Neural cell (in vitro differentiated cells): ENCODE results near the gene ENG. TPM values are rescaled to one million over a fixed set of nuclear protein-coding genes. Genes with fewer than 3 reads are reported as not detected.
A peak's percentile ranks its signal among the peaks of the same experiment; 100 is the strongest.

Source experiments
- H2AFZ ChIP-seq: fragments of 200-600, 300-800 bp; sonication (generic), shearing (Covaris generic); 2 replicates; pipeline ENCODE4 v1.6.0; 2014; ENCODE audit warnings: low read depth, mild to moderate bottlenecking, antibody characterized with exemption, low read length, moderate library complexity
- H3F3A ChIP-seq: fragments of 200-600 bp; shearing (Covaris generic); 2 replicates; pipeline ENCODE4 v1.6.1; 2016; ENCODE audit warnings: mild to moderate bottlenecking, moderate library complexity, mixed read lengths, antibody characterized with exemption, low read length; ENCODE audit not compliant: insufficient read depth, poor library complexity, severe bottlenecking
- H3K27ac ChIP-seq: fragments of 200-600, 300-800 bp; sonication (generic), shearing (Covaris generic); 2 replicates; pipeline ENCODE4 v1.5.1; 2014; ENCODE audit warnings: mild to moderate bottlenecking, low read length, moderate library complexity
- H3K27me3 ChIP-seq: fragments of 300-800, 200-600 bp; sonication (generic), shearing (Covaris generic); 2 replicates; pipeline ENCODE4 v1.6.0; 2014; ENCODE audit warnings: mild to moderate bottlenecking, low read depth, low read length, moderate library complexity; ENCODE audit not compliant: insufficient read depth
- H3K36me3 ChIP-seq: fragments of 300-800, 200-600 bp; sonication (generic), shearing (Covaris generic); 2 replicates; pipeline ENCODE4 v1.5.1; 2014; ENCODE audit warnings: mild to moderate bottlenecking, antibody characterized with exemption, low read length, moderate library complexity; ENCODE audit not compliant: insufficient read depth
- H3K4me2 ChIP-seq: fragments of 300-800, 200-600 bp; sonication (generic), shearing (Covaris generic); 2 replicates; pipeline ENCODE4 v1.6.0; 2014; ENCODE audit warnings: mild to moderate bottlenecking, low read length
- H3K4me3 ChIP-seq: fragments of 300-800, 200-600 bp; sonication (generic), shearing (Covaris generic); 2 replicates; pipeline ENCODE4 v1.5.1; 2014; ENCODE audit warnings: mild to moderate bottlenecking, low read length, moderate library complexity
- H3K79me2 ChIP-seq: fragments of 200-600 bp; shearing (Covaris generic); replicated peaks from 2 replicates; pipeline ENCODE4 v1.6.0; 2014; ENCODE audit warnings: mild to moderate bottlenecking, low read length, moderate library complexity; ENCODE audit not compliant: insufficient read depth
- H3K9ac ChIP-seq: fragments of 300-800, 200-600 bp; sonication (generic), shearing (Covaris generic); 2 replicates; pipeline ENCODE4 v1.6.1; 2016; ENCODE audit warnings: mild to moderate bottlenecking, low read length, mixed read lengths
- H3K9me2 ChIP-seq: fragments of 200-600 bp; shearing (Covaris generic); 2 replicates; pipeline ENCODE4 v1.6.1; 2016; ENCODE audit warnings: mild to moderate bottlenecking, low read length, mixed read lengths; ENCODE audit not compliant: insufficient read depth
- H3K9me3 ChIP-seq: fragments of 200-600, 300-800 bp; sonication (generic), shearing (Covaris generic); 2 replicates; pipeline ENCODE4 v1.6.1; 2016; ENCODE audit warnings: mild to moderate bottlenecking, mixed run types, low read length, moderate library complexity, mixed read lengths
- H4K20me1 ChIP-seq: fragments of 200-600 bp; shearing (Covaris generic); 2 replicates; pipeline ENCODE4 v1.6.1; 2016; ENCODE audit warnings: mild to moderate bottlenecking, mixed run types; ENCODE audit not compliant: insufficient read depth
- EP300 ChIP-seq: fragments of 450-650 bp; conservative IDR thresholded peaks from 2 replicates; pipeline ENCODE4 v1.6.1; 2014; ENCODE audit warnings: antibody characterized with exemption, mild to moderate bottlenecking, moderate library complexity; ENCODE audit not compliant: poor library complexity, severe bottlenecking
- EZH2 ChIP-seq: fragments of 200-600, 300-800 bp; shearing (Covaris generic), sonication (generic); IDR thresholded peaks from 2 replicates; pipeline ENCODE4 v1.6.1; 2014; ENCODE audit warnings: antibody characterized with exemption, low read length, borderline replicate concordance, mild to moderate bottlenecking; ENCODE audit not compliant: insufficient read depth, poor library complexity, severe bottlenecking
- MXI1 ChIP-seq: fragments of 450-650 bp; conservative IDR thresholded peaks from 2 replicates; pipeline ENCODE4 v1.6.1; 2014; ENCODE audit warnings: antibody characterized with exemption, mild to moderate bottlenecking; ENCODE audit not compliant: poor library complexity, severe bottlenecking
- POLR2AphosphoS5 ChIP-seq: IDR thresholded peaks from 2 replicates; pipeline ENCODE4 v1.6.1; 2012
- RAD21 ChIP-seq: fragments of 450-650 bp; conservative IDR thresholded peaks from 2 replicates; pipeline ENCODE4 v1.6.1; 2014; ENCODE audit warnings: antibody characterized with exemption, mild to moderate bottlenecking, moderate library complexity
- SMC3 ChIP-seq: fragments of 450-650 bp; conservative IDR thresholded peaks from 2 replicates; pipeline ENCODE4 v1.6.1; 2014; ENCODE audit warnings: antibody characterized with exemption, mild to moderate bottlenecking, moderate library complexity; ENCODE audit not compliant: poor library complexity
- TAF1 ChIP-seq: IDR thresholded peaks from 2 replicates; pipeline ENCODE4 v1.6.1; 2012; ENCODE audit warnings: low read depth
- polyA plus RNA-seq: library from polyadenylated mRNA; depleted of rRNA; stranded (reverse); fragments of >200 nt; gene quantifications from 2 replicates; pipeline ENCODE4 v1.2.3, GENCODE V29; 2014
- TF ChIP-seq, protein P1 (sequence below): fragments of 450-650 bp; IDR thresholded peaks from 2 replicates; pipeline ENCODE4 v1.5.1; 2014; ENCODE audit warnings: antibody characterized with exemption, mild to moderate bottlenecking, moderate library complexity; ENCODE audit not compliant: poor library complexity, severe bottlenecking
- TF ChIP-seq, protein P2 (sequence below): IDR thresholded peaks from 2 replicates; pipeline ENCODE4 v1.6.1; 2012; ENCODE audit warnings: borderline replicate concordance

Gene ENG
- polyA plus RNA-seq, 1 donor from 2014 or later: not detected

DNA sequence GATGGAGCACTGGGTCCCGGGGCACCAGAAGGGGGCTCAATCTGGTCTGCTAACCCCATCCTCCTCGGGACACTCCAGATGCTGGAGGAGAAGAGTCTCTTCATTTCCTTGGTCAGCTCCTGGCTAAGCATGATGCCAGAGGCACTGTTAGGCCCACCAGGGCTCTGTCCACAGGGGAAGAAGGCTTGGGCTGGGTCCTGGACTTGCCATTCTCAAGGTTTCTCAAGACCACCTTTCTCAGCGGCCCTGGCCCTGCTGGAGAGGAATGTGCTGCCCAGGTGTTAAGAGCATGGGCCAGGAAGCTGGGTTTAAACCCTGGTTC, 83.9 kb downstream of the ENG start:
- peak overlapping the region; percentile 73 for H3K4me3 ChIP-seq
- no peaks in the 10 kb centered on the region for H3K27me3 ChIP-seq
- no peaks in the 10 kb centered on the region for H3K36me3 ChIP-seq
- H3K79me2 ChIP-seq: no peaks in the 10 kb centered on the region
- H4K20me1 ChIP-seq: no peaks in the 10 kb centered on the region
- peak overlapping the region; percentile 56 for H3K9ac ChIP-seq
- no peaks in the 10 kb centered on the region for H3K9me3 ChIP-seq
- no peaks in the 10 kb centered on the region for H3K9me2 ChIP-seq
- H3K27ac ChIP-seq: no peak overlapping the region
- H3K4me2 ChIP-seq: peak overlapping the region; percentile 94
- TF ChIP-seq, protein P1, sequence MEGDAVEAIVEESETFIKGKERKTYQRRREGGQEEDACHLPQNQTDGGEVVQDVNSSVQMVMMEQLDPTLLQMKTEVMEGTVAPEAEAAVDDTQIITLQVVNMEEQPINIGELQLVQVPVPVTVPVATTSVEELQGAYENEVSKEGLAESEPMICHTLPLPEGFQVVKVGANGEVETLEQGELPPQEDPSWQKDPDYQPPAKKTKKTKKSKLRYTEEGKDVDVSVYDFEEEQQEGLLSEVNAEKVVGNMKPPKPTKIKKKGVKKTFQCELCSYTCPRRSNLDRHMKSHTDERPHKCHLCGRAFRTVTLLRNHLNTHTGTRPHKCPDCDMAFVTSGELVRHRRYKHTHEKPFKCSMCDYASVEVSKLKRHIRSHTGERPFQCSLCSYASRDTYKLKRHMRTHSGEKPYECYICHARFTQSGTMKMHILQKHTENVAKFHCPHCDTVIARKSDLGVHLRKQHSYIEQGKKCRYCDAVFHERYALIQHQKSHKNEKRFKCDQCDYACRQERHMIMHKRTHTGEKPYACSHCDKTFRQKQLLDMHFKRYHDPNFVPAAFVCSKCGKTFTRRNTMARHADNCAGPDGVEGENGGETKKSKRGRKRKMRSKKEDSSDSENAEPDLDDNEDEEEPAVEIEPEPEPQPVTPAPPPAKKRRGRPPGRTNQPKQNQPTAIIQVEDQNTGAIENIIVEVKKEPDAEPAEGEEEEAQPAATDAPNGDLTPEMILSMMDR: no peak
- TF ChIP-seq, protein P2, sequence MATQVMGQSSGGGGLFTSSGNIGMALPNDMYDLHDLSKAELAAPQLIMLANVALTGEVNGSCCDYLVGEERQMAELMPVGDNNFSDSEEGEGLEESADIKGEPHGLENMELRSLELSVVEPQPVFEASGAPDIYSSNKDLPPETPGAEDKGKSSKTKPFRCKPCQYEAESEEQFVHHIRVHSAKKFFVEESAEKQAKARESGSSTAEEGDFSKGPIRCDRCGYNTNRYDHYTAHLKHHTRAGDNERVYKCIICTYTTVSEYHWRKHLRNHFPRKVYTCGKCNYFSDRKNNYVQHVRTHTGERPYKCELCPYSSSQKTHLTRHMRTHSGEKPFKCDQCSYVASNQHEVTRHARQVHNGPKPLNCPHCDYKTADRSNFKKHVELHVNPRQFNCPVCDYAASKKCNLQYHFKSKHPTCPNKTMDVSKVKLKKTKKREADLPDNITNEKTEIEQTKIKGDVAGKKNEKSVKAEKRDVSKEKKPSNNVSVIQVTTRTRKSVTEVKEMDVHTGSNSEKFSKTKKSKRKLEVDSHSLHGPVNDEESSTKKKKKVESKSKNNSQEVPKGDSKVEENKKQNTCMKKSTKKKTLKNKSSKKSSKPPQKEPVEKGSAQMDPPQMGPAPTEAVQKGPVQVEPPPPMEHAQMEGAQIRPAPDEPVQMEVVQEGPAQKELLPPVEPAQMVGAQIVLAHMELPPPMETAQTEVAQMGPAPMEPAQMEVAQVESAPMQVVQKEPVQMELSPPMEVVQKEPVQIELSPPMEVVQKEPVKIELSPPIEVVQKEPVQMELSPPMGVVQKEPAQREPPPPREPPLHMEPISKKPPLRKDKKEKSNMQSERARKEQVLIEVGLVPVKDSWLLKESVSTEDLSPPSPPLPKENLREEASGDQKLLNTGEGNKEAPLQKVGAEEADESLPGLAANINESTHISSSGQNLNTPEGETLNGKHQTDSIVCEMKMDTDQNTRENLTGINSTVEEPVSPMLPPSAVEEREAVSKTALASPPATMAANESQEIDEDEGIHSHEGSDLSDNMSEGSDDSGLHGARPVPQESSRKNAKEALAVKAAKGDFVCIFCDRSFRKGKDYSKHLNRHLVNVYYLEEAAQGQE: no peak
- no peak for TF ChIP-seq RAD21
- TF ChIP-seq EZH2: no peak
- no peak for TF ChIP-seq SMC3
- TF ChIP-seq MXI1: no peak
- no peak for TF ChIP-seq POLR2AphosphoS5
- no peak for TF ChIP-seq TAF1
- H3F3A ChIP-seq: no peaks in the 10 kb centered on the region
- no peak overlapping the region for H2AFZ ChIP-seq

DNA sequence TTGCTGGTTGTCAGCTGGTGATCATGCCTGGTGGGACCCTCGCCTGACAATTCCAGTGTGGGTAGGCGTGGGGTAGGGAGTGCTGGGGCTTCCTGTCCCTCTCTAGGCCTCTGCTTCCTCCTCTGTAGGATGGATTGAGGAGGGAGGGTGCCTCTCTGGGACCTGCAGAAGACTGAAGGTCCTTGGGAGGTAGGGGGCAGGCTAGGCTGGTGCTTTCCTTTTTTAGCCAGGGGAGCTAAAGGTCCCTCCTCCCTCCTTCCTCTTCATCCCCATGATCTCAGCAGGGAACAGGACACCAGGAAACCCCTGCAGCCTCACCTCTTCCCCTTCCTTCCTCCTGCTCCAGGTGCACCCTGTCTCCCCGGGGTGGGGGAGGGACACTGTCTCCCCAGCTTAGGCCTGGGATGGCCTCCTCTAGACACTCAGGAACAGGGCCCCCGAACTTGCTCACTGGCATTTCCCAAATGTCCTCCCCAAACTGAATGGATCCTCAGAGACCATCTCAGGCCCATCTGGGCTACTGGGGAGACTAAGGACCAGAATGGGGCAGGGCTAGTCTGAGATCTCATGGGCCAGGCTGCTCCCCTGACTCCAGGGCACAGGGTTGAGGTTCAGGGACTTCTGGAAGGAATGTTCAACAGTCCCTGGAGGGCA, 84.4 kb downstream of the ENG start:
- no peaks in the 10 kb centered on the region for H3K9me3 ChIP-seq
- H4K20me1 ChIP-seq: no peaks in the 10 kb centered on the region
- no peak overlapping the region for H3K4me3 ChIP-seq
- no peak overlapping the region for H2AFZ ChIP-seq
- H3K36me3 ChIP-seq: no peaks in the 10 kb centered on the region
- H3K27ac ChIP-seq: no peak overlapping the region
- H3K27me3 ChIP-seq: no peaks in the 10 kb centered on the region
- no peaks in the 10 kb centered on the region for H3K79me2 ChIP-seq
- H3F3A ChIP-seq: no peaks in the 10 kb centered on the region
- TF ChIP-seq POLR2AphosphoS5: no peak
- TF ChIP-seq, protein P1: no peak
- no peak for TF ChIP-seq RAD21
- no peak for TF ChIP-seq MXI1
- TF ChIP-seq EZH2: no peak
- no peak for TF ChIP-seq EP300
- TF ChIP-seq TAF1: no peak
- TF ChIP-seq, protein P2: no peak
- no peak for TF ChIP-seq SMC3
- H3K9me2 ChIP-seq: no peaks in the 10 kb centered on the region
- no peak overlapping the region for H3K9ac ChIP-seq
- no peak overlapping the region for H3K4me2 ChIP-seq
